NCI-H1092 (cell line): Measurements from ENCODE around the gene ARHGAP1.

Experiments used
- DNase-seq: peaks from one replicate; lab custom pipeline; 2025; lab: John Stamatoyannopoulos, UW

ARHGAP1 gene

DNA sequence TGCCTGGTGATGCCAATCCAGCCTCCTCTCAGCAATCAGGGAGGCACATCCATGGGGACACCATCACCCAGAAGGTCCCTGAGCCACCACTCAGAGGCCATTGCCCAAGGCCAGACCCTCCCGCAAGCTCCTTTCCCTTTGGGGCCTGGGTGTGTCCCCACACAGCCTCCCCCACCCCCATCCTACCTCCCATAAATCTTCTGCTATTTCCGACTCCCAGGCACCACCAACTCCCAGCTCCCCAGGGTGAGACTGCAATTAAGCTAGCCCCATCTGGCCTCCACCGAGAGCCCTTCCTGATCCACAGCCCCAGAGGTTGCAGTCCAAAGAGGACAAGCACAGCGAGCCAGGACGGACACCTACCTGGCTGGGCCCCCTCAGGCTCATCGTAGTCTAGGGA lies 6.3 kb downstream of the ARHGAP1 start:
- DNase-seq: no peak

GRCh38 chr11:46693597-46694012 lies 6.8 kb downstream of the ARHGAP1 start:
- no peak for DNase-seq

DNA sequence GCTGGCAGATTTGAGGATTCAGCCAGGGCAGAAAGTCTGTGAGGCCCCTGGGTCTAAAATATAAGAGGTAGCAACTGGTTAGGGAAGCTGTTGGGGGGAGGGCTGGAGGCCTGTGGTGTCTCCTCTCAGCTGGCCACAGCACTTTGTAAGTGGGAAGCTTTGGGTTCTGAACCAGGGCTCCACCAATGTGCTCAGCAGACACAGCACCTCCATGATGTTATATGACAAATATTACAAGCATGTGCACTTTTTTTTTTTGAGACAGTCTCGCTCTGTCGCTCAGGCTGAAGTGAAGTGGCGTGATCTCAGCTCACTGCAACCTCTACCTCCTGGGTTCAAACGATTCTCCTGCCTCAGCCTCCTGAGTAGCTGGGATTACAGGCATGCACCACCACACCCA lies 8.0 kb downstream of the ARHGAP1 start:
- DNase-seq: no peak

DNA sequence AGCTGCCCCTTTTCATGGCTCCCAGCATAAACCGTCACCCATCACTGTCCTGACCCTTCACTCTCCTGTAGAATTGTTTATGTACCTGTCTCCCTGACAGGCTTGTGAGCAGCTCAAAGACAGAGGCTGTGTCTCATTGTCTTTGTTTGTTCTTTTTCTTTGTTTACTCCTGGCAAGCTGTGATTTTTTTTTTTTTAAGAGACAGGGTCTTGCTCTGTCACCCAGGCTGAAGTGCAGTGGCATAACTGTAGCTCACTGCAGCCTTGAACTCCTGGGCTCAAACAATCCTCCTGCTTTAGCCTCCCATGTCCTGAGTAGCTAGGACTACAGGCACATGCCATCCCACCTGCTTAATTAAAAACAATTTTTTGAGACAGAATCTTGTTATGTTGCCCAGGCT lies 9.7 kb downstream of the ARHGAP1 start:
- no peak for DNase-seq

GRCh38 chr11:46686886-46687795 lies 13.3 kb downstream of the ARHGAP1 start:
- DNase-seq: no peak

- no peak for DNase-seq
Measured at GRCh38 chr11:46684367-46684766, 16.1 kb downstream of the ARHGAP1 start.

DNA sequence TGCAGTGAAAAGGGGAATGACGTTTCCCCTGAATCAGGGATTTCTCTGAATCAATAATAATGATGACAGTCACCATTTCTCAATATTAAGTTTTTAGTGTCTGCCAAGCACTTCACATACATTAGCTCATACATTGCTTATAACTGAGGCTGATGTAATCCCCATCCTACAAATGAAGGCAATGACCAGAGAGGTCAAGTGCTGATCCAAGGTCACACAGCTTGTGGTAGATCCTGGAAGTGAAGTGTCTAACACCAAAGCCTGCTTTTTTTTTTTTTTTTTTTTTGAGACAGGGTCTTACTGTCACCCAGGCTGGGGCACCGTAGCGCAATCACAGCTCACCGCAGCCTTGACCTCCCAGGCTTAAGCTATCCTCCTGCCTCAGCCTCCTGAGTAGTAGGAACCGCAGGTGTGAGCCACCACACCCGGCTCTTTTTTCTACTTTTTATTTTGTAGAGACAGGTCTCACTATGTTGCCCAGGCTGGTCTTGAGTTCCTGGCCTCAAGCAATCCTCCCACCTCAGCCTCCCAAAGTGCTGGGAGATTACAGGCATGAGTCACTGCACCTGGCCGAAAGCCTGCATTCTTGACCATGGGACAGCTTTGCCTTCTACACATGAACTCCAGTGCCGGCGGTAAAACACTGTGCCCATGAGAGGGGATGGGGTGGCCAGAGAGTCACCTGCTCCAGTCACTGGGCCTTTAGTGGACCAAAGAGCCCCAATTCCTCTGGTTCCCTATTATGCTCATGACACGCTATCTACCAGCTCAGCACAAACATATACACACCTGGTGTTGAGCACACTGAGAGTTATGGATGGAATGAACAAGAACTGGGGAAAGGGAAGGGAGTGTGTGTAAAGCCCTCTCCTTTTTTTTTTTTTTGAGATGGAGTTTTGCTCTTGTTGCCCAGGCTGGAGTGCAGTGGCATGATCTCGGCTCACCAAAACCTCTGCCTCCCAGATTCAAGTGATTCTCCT lies 17.4 kb downstream of the ARHGAP1 start:
- no peak for DNase-seq

GRCh38 chr11:46681814-46682213 lies 18.6 kb downstream of the ARHGAP1 start:
- DNase-seq: no peak

DNA sequence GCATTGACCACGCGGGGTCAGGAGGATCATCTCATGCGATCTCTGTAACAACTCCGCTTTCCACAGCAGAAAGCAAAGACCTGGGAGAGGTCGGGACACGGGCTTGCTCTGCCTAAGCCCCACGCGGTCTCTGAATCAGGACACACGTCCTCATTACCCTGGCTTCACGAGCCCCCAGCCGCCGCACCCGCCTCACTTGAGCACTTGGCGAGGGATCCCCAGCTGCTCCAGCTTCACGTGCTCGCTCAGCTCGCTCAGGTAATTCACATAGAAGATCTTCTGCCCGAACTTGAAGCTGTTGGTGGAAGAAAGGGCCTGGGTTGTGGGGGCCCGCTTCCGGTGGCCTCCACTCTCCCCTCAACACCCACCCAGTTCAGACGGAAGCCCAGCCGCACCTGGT lies 19.6 kb downstream of the ARHGAP1 start:
- DNase-seq: no peak

GRCh38 chr11:46680164-46680760 lies 20.2 kb downstream of the ARHGAP1 start:
- no peak for DNase-seq

- DNase-seq: no peak
Measured at GRCh38 chr11:46679241-46680163, 20.9 kb downstream of the ARHGAP1 start.

DNA sequence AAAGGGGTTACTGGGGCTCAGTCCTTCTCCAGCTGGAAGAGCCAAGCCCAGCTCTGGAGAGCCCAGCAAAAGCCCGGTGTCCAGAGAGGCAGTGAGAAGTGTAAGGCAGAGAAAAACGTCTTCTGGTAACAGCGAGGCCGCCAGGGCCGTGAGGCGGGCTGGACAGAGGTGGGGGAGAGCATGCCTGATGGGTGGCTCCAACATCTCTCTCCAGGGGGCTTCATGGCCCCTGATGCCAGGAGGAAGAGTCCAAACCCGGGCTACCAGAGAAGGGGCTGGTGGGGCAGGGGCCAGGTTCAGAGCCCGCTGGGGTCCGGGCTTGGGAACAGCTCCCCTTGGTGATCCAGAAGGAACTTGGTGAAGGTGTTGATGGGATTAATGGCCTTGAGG lies 21.7 kb downstream of the ARHGAP1 start:
- no peak for DNase-seq

DNA sequence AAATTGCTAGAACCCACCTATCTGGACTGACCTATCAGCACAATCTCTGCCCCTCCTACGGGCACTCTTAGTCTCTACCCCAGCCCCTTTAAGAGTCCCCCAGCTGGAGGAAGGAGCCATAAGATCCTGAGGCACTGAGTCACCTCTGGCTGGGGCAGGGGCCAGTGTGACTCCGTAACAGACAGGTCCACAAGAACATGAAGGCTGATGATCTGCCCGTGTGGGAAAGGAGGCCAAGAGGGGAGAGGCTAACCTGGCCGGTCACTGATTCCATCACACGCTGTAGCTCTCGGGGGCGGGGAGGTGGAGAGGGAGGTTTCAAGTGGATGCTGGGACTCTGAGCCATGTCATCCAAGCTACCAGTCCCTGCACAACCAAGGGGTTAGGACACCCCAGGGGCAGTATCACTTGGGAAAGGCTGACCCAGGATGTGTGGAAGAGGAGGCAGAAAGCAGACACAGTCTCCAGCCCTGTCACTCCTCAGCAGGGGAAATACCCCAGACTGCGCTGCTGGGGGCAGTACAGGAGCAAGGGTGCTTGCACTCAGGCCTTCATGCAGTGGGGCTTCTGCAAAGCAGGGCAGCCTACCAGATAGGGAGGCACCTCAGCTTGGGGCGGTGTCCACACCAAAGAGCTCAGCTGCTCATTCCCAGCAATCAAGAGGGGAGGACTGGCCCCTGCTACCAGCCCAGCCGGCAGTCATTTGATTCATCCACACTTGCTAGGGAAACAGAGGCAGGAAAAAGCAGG lies 22.3 kb downstream of the ARHGAP1 start:
- no peak for DNase-seq

DNA sequence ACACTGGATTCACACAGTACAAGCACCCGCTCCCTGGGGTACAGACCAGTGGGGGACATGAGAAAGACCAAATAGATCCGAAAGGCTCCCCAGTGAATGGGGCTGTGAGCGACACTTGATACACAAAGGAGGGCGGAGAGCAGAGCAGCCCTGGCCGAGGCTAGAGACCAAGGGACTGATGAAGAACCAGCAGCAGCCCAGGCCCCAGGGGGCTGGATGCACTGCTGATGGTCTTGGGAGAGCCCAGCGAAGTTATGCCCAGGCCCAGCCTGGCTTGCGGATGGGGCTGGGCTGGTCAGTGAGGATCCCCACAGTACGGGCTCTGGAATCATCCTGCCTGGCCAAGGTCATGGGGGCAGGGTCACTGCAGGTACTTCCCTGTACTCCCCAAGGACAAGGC lies 23.2 kb downstream of the ARHGAP1 start:
- no peak for DNase-seq

GRCh38 chr11:46676436-46677158 lies 23.8 kb downstream of the ARHGAP1 start:
- no peak for DNase-seq

DNA sequence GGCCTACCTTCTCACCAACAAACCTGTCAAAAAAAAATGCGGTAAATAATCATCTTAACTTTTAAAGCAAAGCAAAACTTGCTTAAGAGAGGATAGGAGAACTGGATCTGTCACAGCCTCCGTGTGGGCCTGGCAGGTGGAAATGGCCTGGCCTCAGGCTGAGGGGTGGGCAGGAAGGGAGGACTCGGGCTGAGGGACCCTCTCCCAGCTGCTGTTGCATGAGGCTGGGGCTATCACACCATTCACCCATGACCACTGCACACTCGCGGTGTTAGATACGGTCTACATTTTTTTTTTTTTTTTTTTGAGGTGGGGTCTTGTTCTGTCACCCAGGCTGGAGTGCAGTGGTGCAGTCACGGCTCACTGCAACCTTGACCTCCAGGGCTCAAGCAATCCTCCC lies 24.5 kb downstream of the ARHGAP1 start:
- no peak for DNase-seq

DNA sequence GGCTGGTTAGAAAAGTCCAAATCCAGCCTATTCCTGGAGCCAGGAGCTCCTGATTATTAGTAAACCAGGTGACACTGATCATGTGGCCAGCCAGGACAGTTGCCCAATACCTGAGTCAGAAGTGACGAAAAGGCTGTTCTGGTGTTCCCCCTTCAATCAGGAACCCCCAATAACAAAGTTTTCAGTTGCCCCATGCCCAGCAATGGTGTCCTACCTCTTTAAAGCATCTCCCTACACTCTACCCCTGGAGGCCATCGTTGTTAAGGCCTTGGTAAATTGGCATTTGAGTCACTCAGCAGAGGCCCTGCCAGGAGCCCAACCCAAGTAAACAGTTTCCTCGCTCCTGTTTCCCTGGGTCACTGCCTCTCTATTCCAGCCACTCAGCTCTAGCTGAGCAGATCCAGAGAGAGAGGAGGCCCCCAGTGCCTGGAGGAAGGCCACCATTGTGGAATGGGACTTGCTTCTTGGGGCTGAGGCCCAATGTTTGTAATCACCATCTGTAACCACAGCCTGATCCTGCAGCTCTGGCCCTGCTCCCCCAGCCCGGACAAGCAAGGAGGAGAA lies 25.0 kb downstream of the ARHGAP1 start:
- no peak for DNase-seq

GRCh38 chr11:46674463-46675287 lies 25.7 kb downstream of the ARHGAP1 start:
- DNase-seq: no peak
